ENCODE measurements around the gene CLCNKA.
A peak's percentile ranks its signal among the peaks of the same experiment; 100 is the strongest.

Gene CLCNKA

GRCh38 chr1:16067933-16068332, 46.1 kb downstream of the CLCNKA start:
- no peak for TF ChIP-seq CTCF (IDR thresholded peaks at IDR 0.05; ENCODE audit: control insufficient read depth, extremely low read depth, insufficient read depth)
- no peak for DNase-seq (ENCODE audit: low read depth)
- H3K4me3 ChIP-seq (ENCODE audit: low read depth, low read length): no peak overlapping the region

- no peak for TF ChIP-seq CTCF (IDR thresholded peaks at IDR 0.05; ENCODE audit: control insufficient read depth, extremely low read depth, insufficient read depth)
- no peak for DNase-seq (ENCODE audit: low read depth)
- no peak overlapping the region for H3K4me3 ChIP-seq (ENCODE audit: low read depth, low read length)
Measured at GRCh38 chr1:16068356-16069270, 46.8 kb downstream of the CLCNKA start.

DNA sequence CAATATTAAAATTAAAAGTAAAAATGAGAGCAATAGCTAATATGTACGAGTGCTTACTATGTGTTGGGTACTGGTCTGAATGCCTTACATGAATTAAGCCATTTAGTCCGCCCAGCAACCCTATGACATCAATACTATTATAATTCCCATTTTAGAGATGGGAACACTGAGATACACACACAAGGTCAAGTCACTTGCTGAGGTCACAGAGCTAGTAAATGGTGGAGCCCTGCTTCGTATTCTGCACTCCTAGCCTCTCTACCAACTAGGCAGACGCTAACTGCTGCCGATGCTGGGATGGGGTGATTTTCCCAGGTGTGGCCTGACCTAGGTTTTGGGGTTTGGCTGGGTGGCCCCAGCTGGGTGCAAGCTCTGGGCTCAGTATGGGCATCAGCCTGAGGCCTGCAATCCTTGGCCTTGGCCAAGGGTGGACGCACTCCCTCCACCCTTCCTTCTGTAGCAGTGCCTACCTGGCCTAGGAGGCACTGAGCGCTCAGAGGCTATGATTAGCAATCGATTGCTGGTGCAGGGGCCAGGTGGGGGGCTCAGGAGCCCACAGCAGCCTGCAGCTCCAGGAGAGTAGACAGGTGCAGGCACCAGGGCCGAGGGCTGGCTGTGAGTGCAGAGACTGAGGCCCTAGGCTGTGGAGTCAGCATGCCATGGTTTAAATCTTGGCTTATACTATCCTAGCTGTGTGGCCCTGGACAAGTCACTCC, 49.0 kb downstream of the CLCNKA start:
- DNase-seq (ENCODE audit: low read depth): no peak
- H3K4me3 ChIP-seq (ENCODE audit: low read depth, low read length): no peak overlapping the region
- TF ChIP-seq CTCF (IDR thresholded peaks at IDR 0.05; ENCODE audit: control insufficient read depth, extremely low read depth, insufficient read depth): no peak

DNA sequence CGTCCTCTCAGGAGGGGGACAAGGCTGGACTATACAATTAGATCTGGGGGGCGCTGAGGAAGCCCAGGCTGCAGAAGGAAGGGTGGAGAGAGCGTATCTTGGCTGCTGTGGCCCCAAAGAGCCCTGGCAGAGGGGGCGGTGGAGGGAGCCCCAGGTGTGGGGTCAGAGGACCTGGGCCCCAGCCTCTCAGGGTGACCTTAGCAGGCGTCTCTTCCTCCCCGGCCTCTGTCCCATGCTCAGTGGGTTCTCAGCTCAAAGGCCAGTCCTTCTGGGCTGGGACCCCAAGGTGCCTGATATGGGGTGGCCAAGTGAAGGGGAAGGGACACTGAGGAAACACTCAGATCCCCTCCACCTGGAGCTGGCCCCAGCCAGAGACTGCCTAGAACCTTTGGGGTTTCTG, 49.8 kb downstream of the CLCNKA start:
- TF ChIP-seq CTCF (IDR thresholded peaks at IDR 0.05; ENCODE audit: control insufficient read depth, extremely low read depth, insufficient read depth): no peak
- no peak for DNase-seq (ENCODE audit: low read depth)
- H3K4me3 ChIP-seq (ENCODE audit: low read depth, low read length): no peak overlapping the region

GRCh38 chr1:16072095-16072494, 50.3 kb downstream of the CLCNKA start:
- H3K4me3 ChIP-seq (ENCODE audit: low read depth, low read length): no peak overlapping the region
- no peak for TF ChIP-seq CTCF (IDR thresholded peaks at IDR 0.05; ENCODE audit: control insufficient read depth, extremely low read depth, insufficient read depth)
- DNase-seq (ENCODE audit: low read depth): no peak

GRCh38 chr1:16072616-16073484, 51.0 kb downstream of the CLCNKA start:
- TF ChIP-seq CTCF (IDR thresholded peaks at IDR 0.05; ENCODE audit: control insufficient read depth, extremely low read depth, insufficient read depth): no peak
- peak overlapping the region; percentile 29; the same call in 1 of the 2 replicates for H3K4me3 ChIP-seq (ENCODE audit: low read depth, low read length)
- no peak for DNase-seq (ENCODE audit: low read depth)
